GM12865 (cell line): Measurements from ENCODE around the gene SLC2A4.

Experiments used
- DNase-seq: peaks from one replicate; pipeline ENCODE4 v3.0.0; 2010; ENCODE audit warnings: low read depth
- H3K4me3 ChIP-seq: 2 replicates; pipeline ENCODE4 v1.5.1; 2011; ENCODE audit warnings: mild to moderate bottlenecking, low read depth, low read length, control low read depth
- TF ChIP-seq, protein P1 (sequence below): IDR thresholded peaks from 2 replicates; pipeline ENCODE4 v1.5.1; 2011; ENCODE audit warnings: low read length, control low read depth, low read depth, inconsistent platforms; ENCODE audit not compliant: insufficient read depth; ENCODE audit errors: missing control alignments

The SLC2A4 gene

DNA sequence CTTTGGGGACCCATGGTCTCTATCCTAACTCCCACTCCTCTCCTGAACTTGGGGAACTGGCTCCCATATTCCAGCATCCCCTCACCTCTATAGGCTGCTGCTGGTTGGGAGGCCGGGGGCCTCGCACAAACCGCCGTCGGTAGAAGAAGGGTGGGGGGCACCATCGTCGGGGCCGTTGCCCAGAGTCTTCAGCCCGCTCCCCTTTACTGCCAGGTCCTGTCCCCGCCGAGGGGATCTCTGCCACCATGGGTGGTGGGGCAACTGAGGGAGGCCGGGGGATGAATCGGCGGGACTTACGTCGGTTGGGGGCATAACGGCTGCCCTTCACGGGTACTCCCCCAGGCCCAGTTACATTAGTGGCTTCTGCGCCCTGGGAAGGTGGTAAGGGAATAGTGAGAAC lies 8.6 kb downstream of the SLC2A4 start:
- TF ChIP-seq, protein P1, sequence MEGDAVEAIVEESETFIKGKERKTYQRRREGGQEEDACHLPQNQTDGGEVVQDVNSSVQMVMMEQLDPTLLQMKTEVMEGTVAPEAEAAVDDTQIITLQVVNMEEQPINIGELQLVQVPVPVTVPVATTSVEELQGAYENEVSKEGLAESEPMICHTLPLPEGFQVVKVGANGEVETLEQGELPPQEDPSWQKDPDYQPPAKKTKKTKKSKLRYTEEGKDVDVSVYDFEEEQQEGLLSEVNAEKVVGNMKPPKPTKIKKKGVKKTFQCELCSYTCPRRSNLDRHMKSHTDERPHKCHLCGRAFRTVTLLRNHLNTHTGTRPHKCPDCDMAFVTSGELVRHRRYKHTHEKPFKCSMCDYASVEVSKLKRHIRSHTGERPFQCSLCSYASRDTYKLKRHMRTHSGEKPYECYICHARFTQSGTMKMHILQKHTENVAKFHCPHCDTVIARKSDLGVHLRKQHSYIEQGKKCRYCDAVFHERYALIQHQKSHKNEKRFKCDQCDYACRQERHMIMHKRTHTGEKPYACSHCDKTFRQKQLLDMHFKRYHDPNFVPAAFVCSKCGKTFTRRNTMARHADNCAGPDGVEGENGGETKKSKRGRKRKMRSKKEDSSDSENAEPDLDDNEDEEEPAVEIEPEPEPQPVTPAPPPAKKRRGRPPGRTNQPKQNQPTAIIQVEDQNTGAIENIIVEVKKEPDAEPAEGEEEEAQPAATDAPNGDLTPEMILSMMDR, result no peak
- no peak overlapping the region for H3K4me3 ChIP-seq

DNA sequence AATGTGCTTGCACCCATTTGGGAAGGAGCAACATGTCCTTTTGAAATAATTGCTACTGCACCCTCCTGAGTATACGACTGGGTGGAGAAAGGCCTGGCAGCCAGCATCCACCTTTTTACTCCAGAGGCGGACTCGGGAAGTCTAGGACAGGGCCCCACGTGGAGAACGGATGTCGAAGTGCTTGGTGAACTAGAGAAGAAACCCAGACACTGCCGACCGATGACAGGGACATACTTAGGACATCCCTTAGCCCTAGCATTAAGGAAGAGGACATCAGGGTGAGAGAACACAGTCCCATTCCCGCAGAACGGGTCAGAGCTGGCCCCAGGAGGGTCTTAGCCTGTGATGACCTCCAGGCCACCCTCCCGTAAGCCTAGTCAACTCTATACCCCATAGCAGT lies 9.2 kb downstream of the SLC2A4 start:
- DNase-seq, result no peak
- no peak overlapping the region for H3K4me3 ChIP-seq
- TF ChIP-seq, protein P1, result no peak

More for the DNA sequence above, 8.6 kb downstream of the SLC2A4 start:
- DNase-seq, result no peak

DNA sequence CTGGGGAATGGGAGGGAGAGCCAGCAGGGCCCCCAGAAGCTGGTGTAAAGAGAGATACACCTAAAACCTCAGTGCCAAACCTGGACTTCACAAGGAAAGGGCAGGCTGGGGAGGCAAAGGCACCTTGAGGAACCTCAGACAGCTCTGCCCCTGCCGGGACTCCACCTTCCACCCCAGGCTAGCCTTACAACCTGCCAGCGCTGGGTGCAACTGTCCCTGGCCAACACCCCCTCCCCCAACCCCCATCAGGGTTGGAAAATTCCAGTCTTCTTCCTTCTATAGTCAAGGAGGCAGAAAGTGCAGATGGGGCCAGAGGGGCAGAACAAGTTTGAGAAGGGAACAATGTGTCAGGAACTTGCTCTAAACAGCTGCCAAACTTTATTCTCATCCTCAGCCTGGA lies 10.7 kb downstream of the SLC2A4 start:
- H3K4me3 ChIP-seq, result no peak overlapping the region
- DNase-seq, result no peak
- TF ChIP-seq, protein P1, result no peak

DNA sequence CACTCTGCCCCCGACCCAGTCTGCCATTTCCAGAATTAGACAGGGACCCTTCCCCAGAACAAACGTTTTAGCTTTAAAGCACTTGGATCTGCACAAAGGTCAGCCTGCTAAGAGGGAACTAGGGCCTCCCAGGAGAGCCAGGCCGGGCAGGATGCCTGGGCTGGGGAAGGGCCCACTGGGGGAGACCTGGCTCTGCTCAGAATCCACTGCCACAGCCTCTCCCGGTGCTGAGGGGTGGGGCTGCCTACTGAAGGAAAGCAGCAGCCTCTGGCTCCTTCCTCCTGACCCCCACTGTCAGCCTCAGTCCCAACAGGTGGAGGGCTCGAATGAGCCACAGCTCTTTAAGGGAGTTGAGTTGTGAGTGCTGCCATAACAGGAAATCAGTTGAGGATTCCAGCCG lies 11.2 kb downstream of the SLC2A4 start:
- TF ChIP-seq, protein P1, result no peak

DNA sequence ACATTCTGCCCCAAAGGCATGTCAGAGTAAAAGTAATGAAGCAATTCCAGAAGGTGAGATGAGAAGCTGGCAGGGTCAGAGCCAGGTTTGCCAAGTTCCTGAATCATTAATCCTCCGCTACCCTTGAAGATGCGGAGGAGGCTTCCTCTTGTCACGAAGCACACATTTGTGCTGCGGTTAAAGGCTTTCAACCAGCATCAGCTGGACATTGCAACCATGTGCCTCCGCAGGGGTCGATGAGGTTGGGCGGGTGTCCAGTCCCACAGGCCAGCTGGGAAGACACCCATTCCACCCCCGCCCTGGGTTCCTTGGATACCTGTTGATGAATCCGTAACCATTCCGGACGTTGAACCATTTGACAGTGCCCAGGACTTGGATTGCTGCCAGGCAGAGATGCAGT lies 11.6 kb downstream of the SLC2A4 start:
- TF ChIP-seq, protein P1, result no peak
- no peak for DNase-seq
- no peak overlapping the region for H3K4me3 ChIP-seq

More for the DNA sequence above, 11.2 kb downstream of the SLC2A4 start:
- no peak overlapping the region for H3K4me3 ChIP-seq
- DNase-seq, result no peak

DNA sequence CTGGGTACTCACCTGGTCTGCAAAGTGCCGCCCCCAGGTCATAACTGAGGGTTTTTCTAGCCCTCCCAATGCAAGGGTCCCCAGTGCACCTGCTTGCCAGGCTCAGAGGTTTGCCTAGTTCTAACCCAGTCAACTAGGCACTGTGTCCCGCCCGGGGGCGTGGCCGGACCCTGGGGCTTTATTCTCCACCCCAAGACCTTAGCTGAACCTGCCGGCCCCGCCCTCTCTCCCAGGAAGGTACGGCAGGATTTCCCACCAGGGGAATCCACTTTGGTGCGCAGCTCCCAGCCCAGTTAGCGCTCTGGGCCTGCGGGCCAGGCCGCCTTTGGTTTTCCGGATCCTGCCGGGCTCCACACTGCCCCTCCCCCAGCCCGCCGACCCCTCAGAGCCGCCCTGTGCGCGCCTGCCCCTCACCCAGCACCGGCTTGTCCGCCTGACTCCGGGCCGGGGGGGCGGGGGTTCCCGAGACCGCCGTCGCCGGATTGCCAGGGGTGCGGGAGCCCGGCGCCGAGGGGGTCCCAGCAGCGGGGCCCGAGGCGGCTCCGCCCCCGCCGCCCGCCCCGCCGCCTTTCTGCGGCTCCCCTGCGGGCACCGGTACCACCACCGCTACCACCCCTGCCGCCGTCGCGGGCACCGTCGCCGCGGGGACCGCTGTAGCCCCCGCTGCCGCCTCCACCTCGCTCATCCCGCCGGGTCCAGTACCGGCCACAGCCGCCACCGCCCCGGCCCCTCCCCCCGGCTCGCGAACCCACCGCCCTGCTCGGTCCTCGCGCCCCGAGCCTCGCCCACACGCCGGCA lies 12.5 kb downstream of the SLC2A4 start:
- H3K4me3 ChIP-seq, result no peak overlapping the region
- TF ChIP-seq, protein P1, result no peak
- DNase-seq, result no peak
